WTC11 (cell line): ENCODE results near the gene MIDN.

Source experiments
- SP1 ChIP-seq: sonication (generic); formaldehyde crosslinking; conservative IDR thresholded peaks from 2 replicates; pipeline ENCODE4 v1.8.1; 2022; ENCODE audit warnings: missing genetic modification reagents
- TF ChIP-seq, protein P1 (sequence below): fragments of 200-600 bp; IDR thresholded peaks from 2 replicates; pipeline ENCODE4 v1.8.0; 2022; ENCODE audit warnings: antibody characterized with exemption

DNA sequence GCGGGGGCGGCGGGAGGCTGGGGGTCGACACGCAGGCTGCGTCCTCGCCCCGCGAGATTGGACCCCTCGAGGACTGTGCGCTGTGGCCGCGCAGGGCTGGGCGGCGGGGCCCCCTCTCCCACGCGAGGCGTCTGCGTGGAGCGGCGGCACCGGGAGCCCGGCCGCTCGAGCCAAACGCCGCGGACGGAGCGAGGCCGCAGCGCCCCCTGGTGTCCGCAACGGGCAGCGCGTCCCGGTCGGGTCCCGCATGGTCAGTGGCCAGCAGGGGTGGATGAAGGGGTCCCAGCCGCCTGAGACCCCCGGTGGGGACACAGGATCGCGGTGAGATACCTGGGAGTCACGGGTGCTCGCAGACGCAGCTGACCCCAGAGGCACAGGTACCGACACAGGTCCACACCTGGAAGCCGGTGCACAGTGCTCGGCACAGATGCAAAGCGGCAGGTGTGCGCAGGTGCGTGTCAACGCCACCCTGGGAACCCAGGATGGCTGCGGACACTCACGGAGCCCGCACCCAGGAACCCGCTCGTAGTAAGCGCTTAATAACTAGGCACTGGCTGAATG is 18.6 kb downstream of the MIDN start:
- TF ChIP-seq, protein P1, sequence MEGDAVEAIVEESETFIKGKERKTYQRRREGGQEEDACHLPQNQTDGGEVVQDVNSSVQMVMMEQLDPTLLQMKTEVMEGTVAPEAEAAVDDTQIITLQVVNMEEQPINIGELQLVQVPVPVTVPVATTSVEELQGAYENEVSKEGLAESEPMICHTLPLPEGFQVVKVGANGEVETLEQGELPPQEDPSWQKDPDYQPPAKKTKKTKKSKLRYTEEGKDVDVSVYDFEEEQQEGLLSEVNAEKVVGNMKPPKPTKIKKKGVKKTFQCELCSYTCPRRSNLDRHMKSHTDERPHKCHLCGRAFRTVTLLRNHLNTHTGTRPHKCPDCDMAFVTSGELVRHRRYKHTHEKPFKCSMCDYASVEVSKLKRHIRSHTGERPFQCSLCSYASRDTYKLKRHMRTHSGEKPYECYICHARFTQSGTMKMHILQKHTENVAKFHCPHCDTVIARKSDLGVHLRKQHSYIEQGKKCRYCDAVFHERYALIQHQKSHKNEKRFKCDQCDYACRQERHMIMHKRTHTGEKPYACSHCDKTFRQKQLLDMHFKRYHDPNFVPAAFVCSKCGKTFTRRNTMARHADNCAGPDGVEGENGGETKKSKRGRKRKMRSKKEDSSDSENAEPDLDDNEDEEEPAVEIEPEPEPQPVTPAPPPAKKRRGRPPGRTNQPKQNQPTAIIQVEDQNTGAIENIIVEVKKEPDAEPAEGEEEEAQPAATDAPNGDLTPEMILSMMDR, result peak; percentile 97
- TF ChIP-seq SP1 (CRISPR knock-in tag), result peak; percentile 38; the same call in 1 of the 2 replicates
